HCT116 (cell line): ENCODE results near the gene ENTPD8. TPM values are rescaled to one million over a fixed set of nuclear protein-coding genes. Genes with fewer than 3 reads are reported as not detected.

ENCODE experiments used
- ATAC-seq: fragments of 200-7000 bp; cut with Tn5 transposase; 2 replicates; pipeline ENCODE4 v1.9.1; 2020; ENCODE audit warnings: mild to moderate bottlenecking, moderate library complexity
- BruUV-seq: library from RNA; stranded (reverse); fragments of 400-500 nt; replicated peaks from 2 replicates; lab custom pipeline; 2021; lab: Mats Ljungman, UMichigan
- CTCF ChIA-PET: fragments of 300-600 bp; sonication (Branson Sonifier 250); formaldehyde crosslinking; loops from one replicate; lab custom pipeline; 2021; ENCODE audit warnings: antibody characterized with exemption; lab: Charles Lee
- POLR2A ChIA-PET: fragments of 300-600, 350-600 bp; sonication (Branson Sonifier 250); formaldehyde crosslinking; loops from one replicate; lab custom pipeline; 2021; ENCODE audit warnings: antibody characterized with exemption; lab: Charles Lee
- RAD21 ChIA-PET, 2 experiments: fragments of 300-600 bp; sonication (Branson Sonifier 250); formaldehyde crosslinking; loops; one replicate each; lab custom pipeline; 2023; ENCODE audit warnings: low total read pairs in 2 of 2; ENCODE audit not compliant: uncharacterized antibody in 2 of 2, unreplicated experiment in 2 of 2, low non-redundant PET in 1 of 2; lab: Charles Lee
- DNase-seq: peaks from one replicate; pipeline ENCODE4 v3.0.0-alpha.2; 2010; ENCODE audit warnings: low read depth, low spot score
- H2AFZ ChIP-seq: fragments of 200-600 bp; shearing (Covaris generic), sonication (generic); 2 replicates; pipeline ENCODE4 v1.6.1; 2017; ENCODE audit warnings: low read depth, mixed run types, mixed read lengths, antibody characterized with exemption, low read length; ENCODE audit not compliant: poor library complexity, severe bottlenecking
- H3K27ac ChIP-seq: 2 replicates; pipeline ENCODE4 v1.5.1; 2012; ENCODE audit warnings: low read depth, low read length
- H3K27me3 ChIP-seq: fragments of 200-600 bp; sonication (generic); 2 replicates; pipeline ENCODE4 v1.6.1; 2016; ENCODE audit warnings: mixed run types, low read length, mixed read lengths; ENCODE audit not compliant: insufficient read depth
- H3K36me3 ChIP-seq, 2 experiments: fragments of 200-500 bp in 1 of 2; fragments of 200-600 bp in 1 of 2; sonication (Bioruptor generic) in 1 of 2; sonication (generic) in 1 of 2; 2 replicates each; pipeline versions ENCODE4 v1.5.1 to v1.6.1; 2014 to 2016; ENCODE audit warnings: low read length in 2 of 2, inconsistent platforms in 1 of 2, mixed read lengths in 1 of 2, mixed run types in 1 of 2; ENCODE audit not compliant: insufficient read depth in 2 of 2, control insufficient read depth in 1 of 2
- H3K4me1 ChIP-seq, 2 experiments: fragments of 200-600 bp in 1 of 2; sonication (generic) in 1 of 2; 2 replicates each; pipeline versions ENCODE4 v1.5.1 to v1.6.1; 2012 to 2017; ENCODE audit warnings: low read length in 2 of 2, inconsistent platforms in 1 of 2, mild to moderate bottlenecking in 1 of 2, mixed read lengths in 1 of 2, mixed run types in 1 of 2, moderate library complexity in 1 of 2; ENCODE audit not compliant: insufficient read depth in 2 of 2, control insufficient read depth in 1 of 2
- H3K4me2 ChIP-seq: fragments of 200-600 bp; sonication (generic); 2 replicates; pipeline ENCODE4 v1.6.1; 2017; ENCODE audit warnings: mixed run types, low read length, mixed read lengths
- H3K4me3 ChIP-seq, 2 experiments: fragments of 200-600 bp in 1 of 2; sonication (generic) in 1 of 2; replicated peaks in 1 of 2; 2 replicates each; pipeline ENCODE4 v1.5.1; 2011 to 2016; ENCODE audit warnings: low read length in 2 of 2, control low read depth in 1 of 2, low read depth in 1 of 2, mild to moderate bottlenecking in 1 of 2, mixed read lengths in 1 of 2, mixed run types in 1 of 2
- H3K79me2 ChIP-seq: fragments of 200-600 bp; sonication (generic); 2 replicates; pipeline ENCODE4 v1.6.1; 2017; ENCODE audit warnings: mild to moderate bottlenecking, mixed run types, low read length, moderate library complexity, mixed read lengths; ENCODE audit not compliant: insufficient read depth
- H3K9ac ChIP-seq: fragments of 200-600 bp; sonication (generic); 2 replicates; pipeline ENCODE4 v1.6.1; 2016; ENCODE audit warnings: low read length, mixed read lengths
- H3K9me2 ChIP-seq: fragments of 200-600 bp; sonication (generic), shearing (Covaris generic); 2 replicates; pipeline ENCODE4 v1.6.1; 2017; ENCODE audit warnings: mixed run types, mild to moderate bottlenecking, moderate library complexity; ENCODE audit not compliant: insufficient read depth
- H3K9me3 ChIP-seq, 2 experiments: fragments of 200-500 bp in 1 of 2; fragments of 200-600 bp in 1 of 2; sonication (Bioruptor generic) in 1 of 2; sonication (generic) in 1 of 2; 2 replicates each; pipeline ENCODE4 v1.6.1; 2014 to 2017; ENCODE audit warnings: low read length in 2 of 2, mixed read lengths in 2 of 2, inconsistent platforms in 1 of 2, low read depth in 1 of 2, mild to moderate bottlenecking in 1 of 2, mixed run types in 1 of 2, moderate library complexity in 1 of 2; ENCODE audit not compliant: control insufficient read depth in 1 of 2, insufficient read depth in 1 of 2
- H4K20me1 ChIP-seq: fragments of 200-600 bp; sonication (generic), shearing (Covaris generic); 2 replicates; pipeline ENCODE4 v1.6.1; 2017; ENCODE audit warnings: mixed run types, mild to moderate bottlenecking, moderate library complexity; ENCODE audit not compliant: insufficient read depth
- ELF1 ChIP-seq: IDR thresholded peaks from 2 replicates; pipeline ENCODE4 v1.6.1; 2012; ENCODE audit warnings: low read depth, borderline replicate concordance
- EZH2 ChIP-seq: fragments of 200-600 bp; sonication (generic); IDR thresholded peaks from 2 replicates; pipeline ENCODE4 v1.6.1; 2017; ENCODE audit warnings: antibody characterized with exemption, mixed run types
- EZH2phosphoT487 ChIP-seq: fragments of 200-600 bp; IDR thresholded peaks from 2 replicates; pipeline ENCODE4 v1.6.1; 2018; ENCODE audit warnings: antibody characterized with exemption, borderline replicate concordance
- FOSL1 ChIP-seq: IDR thresholded peaks from 2 replicates; pipeline ENCODE4 v1.6.1; 2012; ENCODE audit warnings: low read depth
- JUND ChIP-seq: IDR thresholded peaks from 2 replicates; pipeline ENCODE4 v1.6.1; 2012
- SP1 ChIP-seq: IDR thresholded peaks from 2 replicates; pipeline ENCODE4 v1.6.1; 2012; ENCODE audit warnings: low read depth
- YY1 ChIP-seq: IDR thresholded peaks from 2 replicates; pipeline ENCODE4 v1.6.1; 2011; ENCODE audit warnings: low read length, low read depth, moderate library complexity, mild to moderate bottlenecking; ENCODE audit not compliant: insufficient replicate concordance; ENCODE audit errors: extremely low read depth
- ZFX ChIP-seq: fragments of 450-650 bp; IDR thresholded peaks from 2 replicates; pipeline ENCODE4 v1.6.1; 2017
- intact Hi-C: fragments of 100-400 bp; cut with micrococcal nuclease; formaldehyde crosslinking; loops from 2 replicates; pipeline ENCODE4 v1.10.0; 2022
- total RNA-seq: library from RNA; stranded (reverse); gene quantifications from one replicate; pipeline ENCODE4 v1.2.1, GENCODE V29; 2021; ENCODE audit not compliant: unreplicated experiment

ENTPD8 gene
- total RNA-seq, 1 experiment from 2014 or later: 1.7 TPM

DNA sequence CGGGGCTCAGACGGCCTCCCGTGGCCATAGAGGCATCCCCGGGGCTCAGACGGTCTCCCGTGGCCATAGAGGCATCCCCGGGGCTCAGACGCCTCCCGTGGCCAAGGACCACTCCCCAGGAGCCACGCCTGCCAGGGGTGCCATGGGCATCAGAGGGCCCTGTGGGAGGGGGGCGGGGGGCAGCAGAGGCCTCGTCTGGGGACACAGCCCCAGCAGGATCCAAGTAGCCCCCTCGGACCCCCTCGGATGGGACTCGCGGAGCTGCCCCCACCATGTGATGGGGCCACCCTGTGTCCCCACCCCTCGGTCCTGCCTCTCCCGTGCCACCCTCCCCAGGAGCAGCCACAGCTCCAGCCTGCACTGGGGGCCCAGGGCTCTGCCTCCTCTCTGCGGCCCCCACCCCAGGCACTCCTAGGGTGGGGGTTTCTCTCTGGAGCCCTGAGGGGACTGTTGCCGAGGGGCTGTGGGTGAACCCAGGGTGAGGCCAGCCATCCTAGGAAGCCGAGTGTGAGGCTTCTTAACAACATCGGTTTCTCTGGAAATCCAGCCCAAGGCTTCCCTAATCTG is 2.5 kb downstream of the ENTPD8 start:
- ChIA-PET POLR2A (no interaction called here), RAD21 (no interaction called here), CTCF (interaction anchor here (0.6 kb wide), 1 partner anchor 202 kb away, joined by 3 read pairs; no protein-coding TSS in a partner anchor)
- intact Hi-C loops: no loop called here
- H2AFZ ChIP-seq: no peak overlapping the region
- peaks cover 26 to 40% of the 10 kb centered on the region in 2 experiments for H3K4me1 ChIP-seq
- H3K27me3 ChIP-seq: no peaks in the 10 kb centered on the region
- H3K9ac ChIP-seq: no peak overlapping the region
- no peak overlapping the region for H3K4me3 ChIP-seq
- H3K79me2 ChIP-seq: no peaks in the 10 kb centered on the region
- H3K4me2 ChIP-seq: no peak overlapping the region
- BruUV-seq: no TSS peak
- no peak overlapping the region for H3K27ac ChIP-seq
- ATAC-seq (no peak), DNase-seq (no peak)
- TF ChIP-seq ELF1 (no peak), FOSL1 (no peak), EZH2phosphoT487 (no peak), SP1 (no peak), ZFX (no peak), JUND (no peak)
- no peaks in the 10 kb centered on the region for H3K36me3 ChIP-seq
- no peaks in the 10 kb centered on the region for H3K9me3 ChIP-seq
- no peaks in the 10 kb centered on the region for H4K20me1 ChIP-seq
- H3K9me2 ChIP-seq: no peaks in the 10 kb centered on the region

GRCh38 chr9:137437691-137438590 is 3.2 kb downstream of the ENTPD8 start:
- H3K27ac ChIP-seq: no peak overlapping the region
- no peaks in the 10 kb centered on the region for H3K79me2 ChIP-seq

More at GRCh38 chr9:137437691-137438590, 3.2 kb downstream of the ENTPD8 start:
- ChIA-PET RAD21 (no interaction called here), POLR2A (no interaction called here), CTCF (no interaction called here)
- Histone ChIP-seq H3K4me2 (no peak overlapping the region), H3K9me3 (no peaks in the 10 kb centered on the region), H3K9me2 (no peaks in the 10 kb centered on the region), H3K9ac (no peak overlapping the region), H3K27me3 (no peaks in the 10 kb centered on the region), H4K20me1 (no peaks in the 10 kb centered on the region), H3K36me3 (no peaks in the 10 kb centered on the region), H2AFZ (no peak overlapping the region), H3K4me3 (no peak overlapping the region), H3K4me1 (peaks cover 28 to 40% of the 10 kb centered on the region in 2 experiments)
- DNase-seq (no peak), ATAC-seq (no peak)
- BruUV-seq: no TSS peak
- intact Hi-C loops: no loop called here
- TF ChIP-seq JUND: no peak
- TF ChIP-seq EZH2: no peak
- no peak for TF ChIP-seq EZH2phosphoT487
- no peak for TF ChIP-seq YY1
